Naive B cell (primary cell): ENCODE measurements around the gene LIMS2. TPM values are rescaled to one million over a fixed set of nuclear protein-coding genes. Genes with fewer than 3 reads are reported as not detected.

ENCODE experiments used
- ATAC-seq, 2 donors: fragments of 150-1000 bp; cut with Tn5 transposase; 2 replicates each; pipeline ENCODE4 v1.10.0; 2021; ENCODE audit warnings: low read depth in 2 of 2, mild to moderate bottlenecking in 2 of 2, moderate library complexity in 2 of 2
- DNase-seq: peaks from one replicate; pipeline ENCODE4 v3.0.0; 2022
- H3K27ac Mint-ChIP-seq, 6 donors: one replicate each; pipeline ENCODE4 v1.8.0; 2020 to 2022; ENCODE audit warnings: mild to moderate bottlenecking in 6 of 6, mixed read lengths in 6 of 6, moderate library complexity in 5 of 6, inconsistent platforms in 2 of 6
- H3K27me3 Mint-ChIP-seq, 3 donors: one replicate each; pipeline ENCODE4 v1.8.0; 2021 to 2022; ENCODE audit warnings: mixed read lengths in 3 of 3, mild to moderate bottlenecking in 1 of 3
- H3K36me3 Mint-ChIP-seq, 2 donors: one replicate each; pipeline ENCODE4 v1.8.0; 2020 to 2022; ENCODE audit warnings: mixed read lengths in 2 of 2, inconsistent platforms in 1 of 2, mild to moderate bottlenecking in 1 of 2
- H3K4me1 Mint-ChIP-seq, 3 donors: one replicate each; pipeline ENCODE4 v1.8.0; 2020 to 2022; ENCODE audit warnings: mixed read lengths in 3 of 3, inconsistent platforms in 1 of 3, mild to moderate bottlenecking in 1 of 3, moderate library complexity in 1 of 3
- H3K4me3 Mint-ChIP-seq, 8 donors: one replicate each; pipeline ENCODE4 v1.8.0; 2020 to 2022; ENCODE audit warnings: mild to moderate bottlenecking in 8 of 8, mixed read lengths in 8 of 8, moderate library complexity in 8 of 8, inconsistent platforms in 2 of 8
- H3K9me3 Mint-ChIP-seq, 7 donors: one replicate each; pipeline ENCODE4 v1.8.0; 2020 to 2022; ENCODE audit warnings: mixed read lengths in 7 of 7, mild to moderate bottlenecking in 5 of 7, inconsistent platforms in 2 of 7, moderate library complexity in 1 of 7
- polyA plus RNA-seq, 6 donors: library from polyadenylated mRNA; unstranded; fragments of 300-500 nt; fragmentation: Illumina TruSeq; gene quantifications; one replicate each; pipeline ENCODE4 v1.2.3, GENCODE V29; 2021; ENCODE audit warnings: low read depth in 6 of 6

LIMS2 gene
- polyA plus RNA-seq, 6 donors from 2014 or later = 11.2 to 60.4 (median 27.7) TPM

- ATAC-seq (no peak), DNase-seq (no peak)
- Mint-ChIP-seq H3K4me3 (peak overlapping the region in 2 of 8 donors; percentile 12 to 61), H3K36me3 (peaks cover 0 to 7% of the 10 kb centered on the region in 2 donors), H3K27ac (no peak overlapping the region), H3K27me3 (peaks cover 35 to 49% (median 46%) of the 10 kb centered on the region in 3 donors), H3K9me3 (peaks cover 0 to 5% (median 0%) of the 10 kb centered on the region in 7 donors), H3K4me1 (peaks cover 6 to 8% (median 7%) of the 10 kb centered on the region in 3 donors)
Measured at GRCh38 chr2:127664895-127665225, 10.5 kb downstream of the LIMS2 start.

- H3K27ac Mint-ChIP-seq = peak overlapping the region in 1 of 6 donors; percentile 53
- ATAC-seq (peak; percentile 27 to 52), DNase-seq (no peak)
- peaks cover 0 to 6% (median 0%) of the 10 kb centered on the region in 7 donors for H3K9me3 Mint-ChIP-seq
- H3K27me3 Mint-ChIP-seq = peaks cover 35 to 49% (median 46%) of the 10 kb centered on the region in 3 donors
- peaks cover 6 to 11% (median 9%) of the 10 kb centered on the region in 3 donors for H3K4me1 Mint-ChIP-seq
- H3K36me3 Mint-ChIP-seq = peaks cover 0 to 7% of the 10 kb centered on the region in 2 donors
- H3K4me3 Mint-ChIP-seq = peak overlapping the region in 6 of 8 donors; percentile 20 to 51 (median 38)
Measured at GRCh38 chr2:127664065-127664894, 11.1 kb downstream of the LIMS2 start.

GRCh38 chr2:127663566-127664064, 11.7 kb downstream of the LIMS2 start:
- DNase-seq = no peak
- peak in 1 of 2 donors; percentile 16 for ATAC-seq
- peaks cover 31 to 53% (median 46%) of the 10 kb centered on the region in 3 donors for H3K27me3 Mint-ChIP-seq
- H3K27ac Mint-ChIP-seq = peak overlapping the region in 1 of 6 donors; percentile 53
- H3K4me1 Mint-ChIP-seq = peaks cover 6 to 16% (median 9%) of the 10 kb centered on the region in 3 donors
- peaks cover 0 to 7% of the 10 kb centered on the region in 2 donors for H3K36me3 Mint-ChIP-seq
- H3K9me3 Mint-ChIP-seq = peaks cover 0 to 6% (median 0%) of the 10 kb centered on the region in 7 donors
- H3K4me3 Mint-ChIP-seq = peak overlapping the region in 5 of 8 donors; percentile 20 to 63 (median 48)

- Mint-ChIP-seq H3K36me3 (peaks cover 0 to 7% of the 10 kb centered on the region in 2 donors), H3K9me3 (peaks cover 0 to 6% (median 0%) of the 10 kb centered on the region in 7 donors), H3K27ac (no peak overlapping the region), H3K4me1 (peaks cover 6 to 17% (median 9%) of the 10 kb centered on the region in 3 donors), H3K27me3 (peaks cover 31 to 53% (median 46%) of the 10 kb centered on the region in 3 donors), H3K4me3 (peak overlapping the region in 1 of 8 donors; percentile 63)
- ATAC-seq (no peak), DNase-seq (no peak)
Measured at GRCh38 chr2:127662937-127663565, 12.3 kb downstream of the LIMS2 start.

GRCh38 chr2:127661949-127662510, 13.3 kb downstream of the LIMS2 start:
- DNase-seq (no peak), ATAC-seq (no peak)
- Mint-ChIP-seq H3K9me3 (peaks cover 0 to 6% (median 0%) of the 10 kb centered on the region in 7 donors), H3K4me1 (peaks cover 6 to 17% (median 9%) of the 10 kb centered on the region in 3 donors), H3K4me3 (no peak overlapping the region), H3K27me3 (peaks cover 26 to 53% (median 46%) of the 10 kb centered on the region in 3 donors), H3K27ac (no peak overlapping the region), H3K36me3 (peaks cover 0 to 7% of the 10 kb centered on the region in 2 donors)

GRCh38 chr2:127661072-127661649, 14.2 kb downstream of the LIMS2 start:
- no peak for DNase-seq
- H3K4me3 Mint-ChIP-seq = no peak overlapping the region
- H3K9me3 Mint-ChIP-seq = peaks cover 0 to 6% (median 0%) of the 10 kb centered on the region in 7 donors
- H3K27me3 Mint-ChIP-seq = peaks cover 18 to 45% (median 38%) of the 10 kb centered on the region in 3 donors
- H3K36me3 Mint-ChIP-seq = peaks cover 0 to 7% of the 10 kb centered on the region in 2 donors
- H3K27ac Mint-ChIP-seq = no peak overlapping the region
- ATAC-seq = no peak
- peaks cover 6 to 23% (median 9%) of the 10 kb centered on the region in 3 donors for H3K4me1 Mint-ChIP-seq

GRCh38 chr2:127660291-127660578, 15.1 kb downstream of the LIMS2 start:
- H3K27ac Mint-ChIP-seq = no peak overlapping the region

GRCh38 chr2:127659408-127660290, 15.7 kb downstream of the LIMS2 start:
- H3K27ac Mint-ChIP-seq = no peak overlapping the region
- H3K27me3 Mint-ChIP-seq = peaks cover 4 to 32% (median 29%) of the 10 kb centered on the region in 3 donors
- no peak overlapping the region for H3K4me3 Mint-ChIP-seq
- peaks cover 0 to 6% (median 0%) of the 10 kb centered on the region in 7 donors for H3K9me3 Mint-ChIP-seq
- peaks cover 9 to 23% (median 10%) of the 10 kb centered on the region in 3 donors for H3K4me1 Mint-ChIP-seq
- DNase-seq = no peak
- peaks cover 0 to 7% of the 10 kb centered on the region in 2 donors for H3K36me3 Mint-ChIP-seq
- ATAC-seq = peak in 1 of 2 donors; percentile 39

More at GRCh38 chr2:127660291-127660578, 15.1 kb downstream of the LIMS2 start:
- DNase-seq (no peak), ATAC-seq (no peak)
- Mint-ChIP-seq H3K27me3 (peaks cover 9 to 38% (median 31%) of the 10 kb centered on the region in 3 donors), H3K4me3 (no peak overlapping the region), H3K36me3 (peaks cover 0 to 7% of the 10 kb centered on the region in 2 donors), H3K4me1 (peaks cover 6 to 23% (median 9%) of the 10 kb centered on the region in 3 donors), H3K9me3 (peaks cover 0 to 6% (median 0%) of the 10 kb centered on the region in 7 donors)

GRCh38 chr2:127658641-127659407, 16.5 kb downstream of the LIMS2 start:
- peaks cover 0 to 5% of the 10 kb centered on the region in 2 donors for H3K36me3 Mint-ChIP-seq
- no peak for DNase-seq
- ATAC-seq = no peak
- no peak overlapping the region for H3K27ac Mint-ChIP-seq
- H3K4me1 Mint-ChIP-seq = peaks cover 8 to 23% (median 12%) of the 10 kb centered on the region in 3 donors
- no peak overlapping the region for H3K4me3 Mint-ChIP-seq
- H3K27me3 Mint-ChIP-seq = peaks cover 3 to 28% (median 27%) of the 10 kb centered on the region in 3 donors
- peaks cover 0 to 6% (median 0%) of the 10 kb centered on the region in 7 donors for H3K9me3 Mint-ChIP-seq

- no peak for DNase-seq
- Mint-ChIP-seq H3K27me3 (peaks cover 0 to 21% (median 21%) of the 10 kb centered on the region in 3 donors), H3K4me3 (no peak overlapping the region), H3K9me3 (peaks cover 0 to 6% (median 0%) of the 10 kb centered on the region in 7 donors), H3K4me1 (peaks cover 4 to 24% (median 12%) of the 10 kb centered on the region in 3 donors), H3K36me3 (no peaks in the 10 kb centered on the region), H3K27ac (no peak overlapping the region)
- ATAC-seq = no peak
Measured at GRCh38 chr2:127658146-127658545, 17.2 kb downstream of the LIMS2 start.

- ATAC-seq (no peak), DNase-seq (no peak)
- Mint-ChIP-seq H3K4me1 (peaks cover 13 to 33% (median 22%) of the 10 kb centered on the region in 3 donors), H3K36me3 (no peaks in the 10 kb centered on the region), H3K27me3 (peaks cover 0 to 17% (median 16%) of the 10 kb centered on the region in 3 donors), H3K9me3 (peaks cover 0 to 6% (median 0%) of the 10 kb centered on the region in 7 donors), H3K4me3 (no peak overlapping the region), H3K27ac (no peak overlapping the region)
Measured at GRCh38 chr2:127657232-127657595, 18.1 kb downstream of the LIMS2 start.
